ENCODE results near the gene HOPX. TPM values are rescaled to one million over a fixed set of nuclear protein-coding genes. Genes with fewer than 3 reads are reported as not detected.

HOPX gene
- total and polyA plus RNA-seq, 2 of the 4 experiments (the other 2 are of a cell fraction), result 1.3 to 1.7 TPM

- Histone ChIP-seq H2BK5ac (ENCODE audit: low read depth, low read length, poor library complexity, severe bottlenecking) (no peak overlapping the region), H4K8ac (ENCODE audit: low read depth in 2 of 2, low read length in 2 of 2) (no peak overlapping the region), H3K14ac (replicated peaks; ENCODE audit: low read depth, low read length) (no peak overlapping the region), H3K9ac (ENCODE audit: low read depth, low read length) (no peak overlapping the region), H3K9me3 (ENCODE audit: control insufficient read depth, insufficient read depth, low read length) (peaks cover 2% of the 10 kb centered on the region; the same call in 1 of the 2 replicates), H3K4me3 (ENCODE audit: insufficient read depth, low read depth, low read length) (no peak overlapping the region), H3K56ac (ENCODE audit: extremely low read depth, insufficient read depth, low read length) (no peak overlapping the region), H2AK5ac (ENCODE audit: low read depth, low read length) (no peak overlapping the region), H3K9me1 (ENCODE audit: insufficient read depth, low read length) (no peaks in the 10 kb centered on the region; the same call in 1 of the 2 replicates), H3K36me3 (ENCODE audit: control insufficient read depth, insufficient read depth, low read length) (no peaks in the 10 kb centered on the region), H2BK20ac (ENCODE audit: low read depth, low read length) (no peak overlapping the region), H3K23ac (ENCODE audit: low read depth, low read length) (0 out of 2 replicates have a peak overlapping the region, but pooled peaks have one; percentile 24), H3K4me2 (ENCODE audit: low read depth, low read length) (no peak overlapping the region), H4K91ac (ENCODE audit: insufficient read depth, low read depth, low read length) (no peak overlapping the region), H2AK9ac (replicated peaks; ENCODE audit: low read depth, low read length, poor library complexity) (no peak overlapping the region), H2BK15ac (ENCODE audit: low read depth, low read length) (no peak overlapping the region), H4K5ac (ENCODE audit: low read depth, low read length) (no peak overlapping the region), H4K20me1 (ENCODE audit: insufficient read depth, low read length) (no peaks in the 10 kb centered on the region), H3K79me1 (ENCODE audit: low read depth in 1 of 2, low read length in 2 of 2) (no peaks in the 10 kb centered on the region), H3K4ac (ENCODE audit: low read depth, low read length) (no peak overlapping the region), H2AFZ (replicated peaks; ENCODE audit: low read length, poor library complexity) (no peak overlapping the region), H3K27ac (ENCODE audit: insufficient read depth, low read length) (no peak overlapping the region), H2BK120ac (ENCODE audit: low read depth, low read length) (no peak overlapping the region), H3K4me1 (ENCODE audit: control insufficient read depth, insufficient read depth, low read length) (peaks cover 2% of the 10 kb centered on the region; the same call in 1 of the 2 replicates), H3K18ac (ENCODE audit: low read depth, low read length) (no peak overlapping the region), H3K27me3 (ENCODE audit: control insufficient read depth, insufficient read depth, low read length) (peaks cover 39% of the 10 kb centered on the region)
- TF ChIP-seq FOS (IDR thresholded peaks at IDR 0.05; ENCODE audit: low read depth, low read length) (no peak), MAFK (IDR thresholded peaks at IDR 0.05; ENCODE audit: low read depth, low read length) (no peak), RFX5 (IDR thresholded peaks at IDR 0.05; ENCODE audit: low read depth, low read length) (no peak), CTCF (conservative IDR thresholded peaks at IDR 0.05; ENCODE audit: low read depth, low read length) (no peak), CEBPB (IDR thresholded peaks at IDR 0.05; ENCODE audit: low read depth, low read length) (no peak), MAZ (IDR thresholded peaks at IDR 0.05; ENCODE audit: borderline replicate concordance, low read depth, low read length) (no peak), SMC3 (IDR thresholded peaks at IDR 0.05; ENCODE audit: low read depth, low read length) (no peak), NFE2L2 (IDR thresholded peaks at IDR 0.05; ENCODE audit: low read depth, low read length) (no peak), RCOR1 (IDR thresholded peaks at IDR 0.05; ENCODE audit: insufficient replicate concordance, low read length) (no peak), ELK1 (IDR thresholded peaks at IDR 0.05; ENCODE audit: borderline replicate concordance, low read depth, low read length) (no peak), POLR2A (IDR thresholded peaks at IDR 0.05; ENCODE audit: low read depth, low read length) (no peak), USF2 (IDR thresholded peaks at IDR 0.05; ENCODE audit: low read depth, low read length) (no peak), RAD21 (IDR thresholded peaks at IDR 0.05; ENCODE audit: low read length) (no peak), MXI1 (IDR thresholded peaks at IDR 0.05; ENCODE audit: borderline replicate concordance, low read depth, low read length) (no peak), BHLHE40 (IDR thresholded peaks at IDR 0.05; ENCODE audit: low read depth, low read length) (no peak), CHD1 (IDR thresholded peaks at IDR 0.05; ENCODE audit: low read depth, low read length) (no peak)
- in situ Hi-C loops (cut with MboI; ENCODE audit: low sequenced_read_pairs), result no loop called here
- dilution Hi-C loops (cut with HindIII; ENCODE audit: low sequenced_read_pairs, unreplicated experiment), result no loop called here
- ATAC-seq (ENCODE audit: low read depth) (no peak), DNase-seq (no peak)
- CTCF ChIA-PET, result interaction anchor here (0.6 kb wide), 1 partner anchor 10 kb away, joined by 5 read pairs; no protein-coding TSS in a partner anchor
- intact Hi-C loops (cut with micrococcal nuclease), result no loop called here
- no CpG with 5 or more reads among the region's 4 CpGs for WGBS, 2 experiments (ENCODE audit: extremely low coverage in 2 of 2, insufficient read length in 1 of 2)
- no TSS peak for BruUV-seq (replicated peaks)
- POLR2A ChIA-PET (ENCODE audit: unreplicated experiment), result no interaction called here
Observed at GRCh38 chr4:56654238-56654632, 26.9 kb downstream of the HOPX start.
